Mammary epithelial cell (primary cell): Measurements from ENCODE around the gene IFI27L1.

ENCODE experiments used
- EZH2 ChIP-seq: IDR thresholded peaks from 2 replicates; pipeline ENCODE4 v1.6.1; 2012; ENCODE audit warnings: low read length, inconsistent platforms, borderline replicate concordance
- TF ChIP-seq, protein P1 (sequence below), 2 donors: IDR thresholded peaks in 1 of 2; conservative IDR thresholded peaks in 1 of 2; 2 replicates each; pipeline ENCODE4 v1.5.1; 2011 to 2012; ENCODE audit warnings: inconsistent platforms in 2 of 2, low read length in 2 of 2, mild to moderate bottlenecking in 2 of 2, control low read depth in 1 of 2, low read depth in 1 of 2; ENCODE audit not compliant: insufficient read depth in 1 of 2; ENCODE audit errors: extremely low read depth in 1 of 2

DNA sequence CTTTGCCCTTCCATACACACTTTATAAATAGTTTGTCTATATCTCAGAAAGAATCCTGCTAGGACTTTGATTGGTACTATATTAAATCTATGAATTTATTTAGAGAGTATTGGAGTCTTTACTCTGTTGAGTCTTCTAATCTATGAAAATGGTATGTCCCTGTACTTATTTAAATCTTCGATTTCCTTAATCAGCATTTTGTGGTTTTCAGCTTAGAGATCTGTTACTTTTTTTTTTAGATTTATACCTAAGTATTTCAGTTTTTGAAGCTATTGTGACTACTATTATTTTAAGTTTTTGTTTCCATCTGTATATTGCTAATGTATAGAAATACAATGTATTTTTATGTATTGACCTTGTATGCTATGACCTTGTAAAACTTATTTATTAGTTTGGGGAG, 61.7 kb downstream of the IFI27L1 start:
- TF ChIP-seq, protein P1, sequence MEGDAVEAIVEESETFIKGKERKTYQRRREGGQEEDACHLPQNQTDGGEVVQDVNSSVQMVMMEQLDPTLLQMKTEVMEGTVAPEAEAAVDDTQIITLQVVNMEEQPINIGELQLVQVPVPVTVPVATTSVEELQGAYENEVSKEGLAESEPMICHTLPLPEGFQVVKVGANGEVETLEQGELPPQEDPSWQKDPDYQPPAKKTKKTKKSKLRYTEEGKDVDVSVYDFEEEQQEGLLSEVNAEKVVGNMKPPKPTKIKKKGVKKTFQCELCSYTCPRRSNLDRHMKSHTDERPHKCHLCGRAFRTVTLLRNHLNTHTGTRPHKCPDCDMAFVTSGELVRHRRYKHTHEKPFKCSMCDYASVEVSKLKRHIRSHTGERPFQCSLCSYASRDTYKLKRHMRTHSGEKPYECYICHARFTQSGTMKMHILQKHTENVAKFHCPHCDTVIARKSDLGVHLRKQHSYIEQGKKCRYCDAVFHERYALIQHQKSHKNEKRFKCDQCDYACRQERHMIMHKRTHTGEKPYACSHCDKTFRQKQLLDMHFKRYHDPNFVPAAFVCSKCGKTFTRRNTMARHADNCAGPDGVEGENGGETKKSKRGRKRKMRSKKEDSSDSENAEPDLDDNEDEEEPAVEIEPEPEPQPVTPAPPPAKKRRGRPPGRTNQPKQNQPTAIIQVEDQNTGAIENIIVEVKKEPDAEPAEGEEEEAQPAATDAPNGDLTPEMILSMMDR (conservative IDR thresholded peaks at IDR 0.05 in 1 of 2, IDR thresholded peaks at IDR 0.05 in 1 of 2; ENCODE audit: extremely low read depth in 1 of 2, insufficient read depth in 1 of 2, low read depth in 1 of 2, low read length in 2 of 2): no peak
- no peak for TF ChIP-seq EZH2
